ENCODE data around the gene GYG2.
"Not testable (repeated sequence)": the region's sequence is repeated elsewhere in the genome, so short reads cannot be mapped to it uniquely, and the experiment has no call there.

Gene GYG2

DNA sequence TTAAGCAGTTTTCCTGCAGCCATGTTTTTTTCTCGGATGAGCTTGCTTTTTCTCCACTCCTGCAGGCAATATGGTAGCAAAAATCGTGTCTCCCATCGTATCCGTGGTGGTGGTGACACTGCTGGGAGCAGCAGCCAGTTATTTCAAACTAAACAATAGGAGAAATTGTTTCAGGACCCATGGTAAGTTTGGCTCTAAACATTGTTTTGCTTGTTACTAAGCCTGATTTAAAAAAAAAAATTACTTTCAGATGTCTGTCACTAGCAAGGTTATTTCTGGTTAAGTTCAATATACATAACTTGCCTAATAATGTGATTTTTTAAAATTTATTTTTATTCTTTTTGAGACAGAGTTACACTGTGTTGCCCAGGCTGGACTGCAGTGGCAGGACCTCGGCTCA is 17.5 kb upstream of the GYG2 start:
- TF ChIP-seq ZFX (IDR thresholded peaks at IDR 0.05), result no peak
- TF ChIP-seq, protein P1, sequence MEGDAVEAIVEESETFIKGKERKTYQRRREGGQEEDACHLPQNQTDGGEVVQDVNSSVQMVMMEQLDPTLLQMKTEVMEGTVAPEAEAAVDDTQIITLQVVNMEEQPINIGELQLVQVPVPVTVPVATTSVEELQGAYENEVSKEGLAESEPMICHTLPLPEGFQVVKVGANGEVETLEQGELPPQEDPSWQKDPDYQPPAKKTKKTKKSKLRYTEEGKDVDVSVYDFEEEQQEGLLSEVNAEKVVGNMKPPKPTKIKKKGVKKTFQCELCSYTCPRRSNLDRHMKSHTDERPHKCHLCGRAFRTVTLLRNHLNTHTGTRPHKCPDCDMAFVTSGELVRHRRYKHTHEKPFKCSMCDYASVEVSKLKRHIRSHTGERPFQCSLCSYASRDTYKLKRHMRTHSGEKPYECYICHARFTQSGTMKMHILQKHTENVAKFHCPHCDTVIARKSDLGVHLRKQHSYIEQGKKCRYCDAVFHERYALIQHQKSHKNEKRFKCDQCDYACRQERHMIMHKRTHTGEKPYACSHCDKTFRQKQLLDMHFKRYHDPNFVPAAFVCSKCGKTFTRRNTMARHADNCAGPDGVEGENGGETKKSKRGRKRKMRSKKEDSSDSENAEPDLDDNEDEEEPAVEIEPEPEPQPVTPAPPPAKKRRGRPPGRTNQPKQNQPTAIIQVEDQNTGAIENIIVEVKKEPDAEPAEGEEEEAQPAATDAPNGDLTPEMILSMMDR (conservative IDR thresholded peaks at IDR 0.05), result no peak
- H3K27ac ChIP-seq, result no peak overlapping the region

DNA sequence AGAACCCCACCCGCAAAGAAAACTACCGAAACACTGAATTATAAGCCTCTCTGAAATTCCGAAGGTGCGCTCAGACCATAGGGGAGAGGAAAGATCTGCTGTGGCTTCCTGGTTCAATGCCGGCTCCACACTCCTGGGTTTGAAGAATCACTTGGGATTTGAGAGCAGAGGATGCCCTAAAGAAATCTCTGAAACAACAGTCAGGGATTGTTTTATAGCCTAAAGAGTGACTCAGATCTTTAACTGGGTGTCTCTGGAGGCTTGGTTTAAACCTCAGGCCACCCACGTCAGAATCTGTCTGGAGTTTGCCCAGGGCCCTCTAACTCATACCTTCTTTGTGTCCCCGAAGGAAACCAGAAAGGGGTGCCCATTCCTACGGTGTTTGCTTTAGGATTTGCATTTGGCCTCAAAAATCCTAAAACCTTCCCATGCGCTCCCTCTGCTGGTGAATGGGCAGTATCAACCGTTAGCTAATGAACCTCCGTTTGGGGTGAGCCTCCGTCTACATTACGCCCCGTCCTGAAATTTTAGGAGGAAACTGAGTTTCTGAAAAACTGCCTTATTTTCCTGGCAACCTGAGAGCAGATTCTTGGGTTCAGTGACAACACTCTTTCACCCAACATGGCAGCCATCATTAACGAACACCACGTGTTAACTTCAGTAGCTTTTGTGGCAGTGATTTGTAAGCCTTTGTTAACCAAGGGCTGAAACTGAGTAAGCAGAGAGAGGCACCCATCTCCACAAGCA is 16.4 kb upstream of the GYG2 start:
- not testable (repeated sequence) for H3K27ac ChIP-seq
- TF ChIP-seq, protein P1 (conservative IDR thresholded peaks at IDR 0.05), result peak; percentile 68

DNA sequence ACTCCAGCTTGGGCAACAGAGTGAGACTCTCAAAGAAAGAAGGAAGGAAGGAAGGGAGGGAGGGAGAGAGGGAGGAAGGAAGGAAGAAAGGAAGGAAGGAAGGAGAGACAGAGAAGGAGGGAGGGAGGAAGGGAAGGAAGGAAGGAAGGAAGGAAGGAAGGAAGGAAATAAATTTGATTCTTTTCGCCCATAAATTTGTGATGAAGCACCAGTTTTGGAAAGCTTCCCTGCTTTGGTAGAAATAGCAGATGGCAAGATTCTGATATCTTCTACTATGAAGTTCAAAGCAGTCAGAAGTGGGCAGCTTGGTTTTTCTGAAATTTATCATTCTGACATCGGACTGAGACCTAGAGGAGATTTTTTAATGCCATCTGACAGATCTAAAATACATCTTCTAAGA is 11.7 kb upstream of the GYG2 start:
- no peak overlapping the region for H3K27ac ChIP-seq
- TF ChIP-seq ZFX (IDR thresholded peaks at IDR 0.05), result no peak
- TF ChIP-seq, protein P1 (conservative IDR thresholded peaks at IDR 0.05), result no peak

- TF ChIP-seq, protein P1 (conservative IDR thresholded peaks at IDR 0.05), result peak; percentile 70
- TF ChIP-seq ZFX (IDR thresholded peaks at IDR 0.05), result no peak
- no peak overlapping the region for H3K27ac ChIP-seq
These were observed 9.2 kb upstream of the GYG2 start for GRCh38 chrX:2819345-2820135.

- H3K27ac ChIP-seq, result no peak overlapping the region
These were observed 8.5 kb upstream of the GYG2 start for GRCh38 chrX:2820136-2820771.

DNA sequence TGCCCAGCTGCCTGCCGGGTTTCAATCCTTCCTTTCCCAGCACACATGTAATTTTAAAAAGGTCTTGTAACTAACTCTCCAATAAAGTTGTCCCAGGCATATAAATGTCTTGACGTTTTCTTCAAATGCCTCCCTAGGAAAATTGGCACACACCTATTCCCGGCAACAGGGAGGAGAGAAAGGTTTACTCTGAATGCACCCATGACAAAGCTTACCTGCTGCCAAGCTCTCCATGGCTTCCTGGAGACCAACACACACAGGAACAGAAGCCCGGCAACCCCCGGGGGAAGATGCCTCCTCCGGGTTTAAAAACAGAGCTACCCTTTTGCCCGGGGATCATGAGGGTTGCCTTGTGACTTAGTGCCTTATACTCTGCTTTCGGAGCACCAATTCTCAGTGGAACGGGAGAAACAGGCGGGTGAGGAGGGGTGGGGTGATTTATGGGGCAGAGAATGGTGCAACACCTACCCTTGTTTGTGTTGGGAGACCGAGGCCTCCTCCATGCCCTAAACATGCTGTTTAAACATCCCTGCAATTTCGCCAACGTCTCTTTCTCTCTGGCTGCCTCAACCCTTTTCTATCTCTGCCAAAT is 4.8 kb upstream of the GYG2 start:
- no peak for TF ChIP-seq ZFX (IDR thresholded peaks at IDR 0.05)
- TF ChIP-seq, protein P1 (conservative IDR thresholded peaks at IDR 0.05), result no peak
- no peak overlapping the region for H3K27ac ChIP-seq

More at GRCh38 chrX:2820136-2820771, 8.5 kb upstream of the GYG2 start:
- TF ChIP-seq, protein P1 (conservative IDR thresholded peaks at IDR 0.05), result no peak
- no peak for TF ChIP-seq ZFX (IDR thresholded peaks at IDR 0.05)

Measured in C4-2B (cell line).